IPS DF 19.7 (cell line): ENCODE measurements around the gene CDYL.
"Not testable (repeated sequence)": the region's sequence is repeated elsewhere in the genome, so short reads cannot be mapped to it uniquely, and the experiment has no call there.

ENCODE experiments used
- DNase-seq: peaks from one replicate; pipeline ENCODE4 v3.0.0-alpha.2; 2013; ENCODE audit warnings: low read depth, low spot score

The CDYL gene

DNA sequence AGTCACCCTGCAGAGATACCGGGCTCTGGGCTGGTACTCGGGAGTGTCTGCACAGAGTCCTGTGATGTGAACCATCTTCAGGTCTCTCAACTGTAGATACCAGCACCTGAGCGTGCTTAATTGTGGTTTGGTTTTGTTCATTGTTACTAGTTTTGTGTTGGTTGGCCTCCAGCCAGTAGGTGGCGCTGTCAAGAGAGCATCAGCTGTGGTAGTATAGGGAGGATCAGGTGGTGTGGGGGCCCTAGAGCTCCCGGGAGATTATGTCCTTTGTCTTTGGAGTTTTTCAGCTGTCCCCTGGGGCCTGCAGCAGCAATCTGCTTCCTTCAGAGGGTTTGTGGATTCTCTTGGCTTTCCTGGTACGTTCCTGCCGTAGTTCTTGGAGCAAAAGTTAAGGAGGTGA is 67.9 kb downstream of the CDYL start:
- DNase-seq = no peak

GRCh38 chr6:4846387-4846786 is 70.2 kb downstream of the CDYL start:
- no peak for DNase-seq

GRCh38 chr6:4848382-4849068 is 72.3 kb downstream of the CDYL start:
- no peak for DNase-seq

DNA sequence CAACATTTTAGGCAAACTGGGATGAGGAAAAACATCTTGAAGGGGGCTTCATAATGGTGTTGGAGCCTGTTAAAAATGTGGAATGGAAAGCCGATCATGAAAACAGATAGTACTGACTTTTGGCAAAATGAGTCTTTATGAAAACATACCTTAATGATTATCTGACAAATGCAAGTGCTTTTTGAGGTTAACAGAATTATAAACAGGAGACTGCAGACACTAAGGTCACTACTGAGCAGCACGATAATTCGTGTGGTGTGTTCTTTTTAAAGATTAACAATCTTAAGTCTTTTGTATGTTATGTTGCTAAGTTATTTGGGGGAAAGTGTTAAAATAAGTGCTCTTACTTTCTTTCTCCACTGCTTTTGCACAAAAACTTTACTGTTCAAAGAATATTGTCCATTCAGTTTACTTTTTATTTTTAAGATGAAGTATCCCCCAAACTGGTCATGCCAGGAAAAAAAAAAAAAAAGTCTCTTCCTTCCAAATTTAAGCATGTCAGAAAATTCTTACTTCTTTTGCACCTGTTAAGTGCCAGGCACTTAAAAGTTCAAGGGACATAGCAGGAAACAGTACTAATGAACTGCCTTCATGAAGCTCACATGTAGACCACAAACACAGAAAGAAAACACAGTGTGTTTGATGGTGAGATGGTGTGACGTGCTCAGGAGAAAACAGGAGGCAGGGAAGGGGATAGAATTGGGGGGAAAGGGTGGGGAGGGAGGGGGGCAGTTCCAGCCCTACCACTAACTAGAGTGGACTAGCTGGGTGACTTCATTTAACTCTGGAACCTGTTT is 73.2 kb downstream of the CDYL start:
- DNase-seq = no peak

DNA sequence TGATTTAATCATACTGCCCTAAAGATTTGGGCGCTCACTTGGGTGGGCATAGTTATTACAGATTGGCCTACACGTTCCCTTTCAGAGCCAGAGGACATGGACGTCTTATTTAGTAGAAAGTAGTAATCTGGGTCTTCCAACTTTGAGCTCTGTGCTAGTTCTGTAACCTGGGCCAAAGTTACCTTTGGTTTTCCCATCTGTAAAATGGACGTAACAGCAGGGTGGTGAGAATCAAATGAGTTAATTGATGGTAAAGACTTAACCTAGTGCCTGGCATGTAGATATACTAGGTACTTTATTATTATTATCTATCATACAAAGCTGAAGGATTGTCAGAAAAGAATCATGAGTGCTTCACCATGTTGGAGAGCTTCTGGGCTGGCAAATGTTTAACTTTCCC is 74.8 kb downstream of the CDYL start:
- no peak for DNase-seq

GRCh38 chr6:4852186-4852585 is 76.0 kb downstream of the CDYL start:
- not testable (repeated sequence) for DNase-seq

GRCh38 chr6:4852938-4853337 is 76.7 kb downstream of the CDYL start:
- no peak for DNase-seq

DNA sequence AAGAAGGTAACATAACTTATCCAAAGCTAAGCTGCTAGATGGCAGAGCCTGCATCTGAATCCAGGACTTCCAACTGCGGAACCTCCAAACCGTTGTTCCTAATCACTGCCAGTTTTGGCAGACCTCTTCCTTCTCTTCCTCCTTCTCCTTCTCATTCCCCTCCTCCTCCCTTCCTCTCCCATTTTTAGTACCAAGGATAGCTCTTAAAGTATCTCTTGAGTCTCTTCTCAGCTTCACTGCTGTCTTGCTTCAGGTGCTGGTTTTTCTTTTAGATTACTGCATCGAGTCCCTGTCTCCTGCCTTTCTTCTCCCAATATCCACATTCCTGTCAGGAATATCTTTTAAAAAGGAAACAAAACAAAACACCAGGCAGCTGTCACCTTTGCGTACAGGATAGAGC is 77.1 kb downstream of the CDYL start:
- DNase-seq = no peak

DNA sequence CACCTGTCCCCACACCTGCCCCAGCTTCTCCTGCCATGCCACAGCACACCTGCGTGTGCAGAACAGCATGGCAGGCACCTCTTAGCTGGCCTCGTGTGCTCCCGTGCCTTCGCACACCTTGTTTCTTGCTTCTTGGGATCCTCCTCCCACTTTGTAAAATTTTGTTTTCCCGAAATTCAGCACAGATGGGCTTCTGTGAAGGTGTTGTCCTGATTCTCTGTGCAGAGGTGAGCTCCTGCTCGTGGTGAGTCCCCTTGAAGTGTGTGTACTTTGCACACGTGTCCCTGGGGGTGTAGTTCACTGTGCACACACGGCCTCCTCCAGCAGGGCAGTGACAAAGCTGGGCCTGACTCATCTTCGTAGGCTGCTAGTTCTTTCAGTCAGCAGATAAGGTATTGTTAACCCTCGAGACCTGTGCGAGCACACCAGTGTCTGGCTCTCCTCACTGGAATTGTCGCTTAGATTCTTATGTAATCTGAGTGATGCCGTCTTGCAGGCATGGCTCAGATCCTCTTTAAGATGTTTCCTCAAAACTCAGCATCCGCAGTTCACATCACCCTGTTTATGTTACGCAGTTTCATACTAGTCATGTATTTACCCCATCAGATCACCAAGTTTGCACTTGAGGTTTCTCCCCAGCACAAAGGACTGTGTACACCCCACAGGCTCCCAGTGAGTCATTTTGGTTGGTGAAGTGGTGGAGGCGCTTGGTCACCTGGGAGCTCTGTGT is 77.7 kb downstream of the CDYL start:
- DNase-seq = no peak

- no peak for DNase-seq
These were observed 80.6 kb downstream of the CDYL start for GRCh38 chr6:4856785-4857184.

DNA sequence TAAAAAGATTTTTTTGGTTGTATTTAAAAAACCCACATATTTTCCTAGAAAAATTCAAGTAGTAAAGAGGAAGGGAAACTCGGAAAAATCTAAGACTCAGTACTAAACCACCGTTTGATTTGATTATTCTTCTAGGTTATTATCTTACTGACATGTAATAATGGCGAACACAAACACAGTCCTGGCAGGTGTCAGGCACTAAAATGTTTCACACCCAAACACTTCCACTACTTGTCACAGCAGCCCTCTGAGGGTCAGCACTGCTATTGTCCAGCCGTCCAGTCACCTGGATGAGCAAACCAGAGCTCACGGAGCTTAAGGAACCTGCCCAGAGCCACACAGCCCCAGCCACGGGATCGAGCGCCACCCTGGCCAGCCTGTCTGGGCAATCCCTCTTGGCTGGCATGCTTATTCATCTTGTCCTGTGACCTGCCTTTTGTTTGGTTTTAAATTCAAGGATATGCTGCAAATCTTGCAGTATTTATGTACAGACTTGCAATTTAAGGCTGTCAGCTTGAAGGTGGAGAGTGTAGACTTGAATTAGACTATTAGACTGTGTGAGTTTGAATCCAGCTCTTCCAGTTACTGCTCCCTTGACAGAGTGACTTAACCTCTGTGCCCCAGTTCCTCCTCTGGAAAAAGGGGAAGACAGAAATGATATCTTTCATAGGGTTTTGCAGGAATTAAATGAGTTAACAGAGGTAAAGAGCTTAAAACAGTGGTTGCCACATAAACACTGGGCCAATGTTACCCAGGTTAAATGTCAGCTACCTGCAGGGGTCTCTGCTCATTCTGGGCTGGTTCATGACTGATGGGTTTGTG is 82.2 kb downstream of the CDYL start:
- DNase-seq = no peak

- DNase-seq = no peak
These were observed 84.2 kb downstream of the CDYL start for GRCh38 chr6:4860387-4860786.

DNA sequence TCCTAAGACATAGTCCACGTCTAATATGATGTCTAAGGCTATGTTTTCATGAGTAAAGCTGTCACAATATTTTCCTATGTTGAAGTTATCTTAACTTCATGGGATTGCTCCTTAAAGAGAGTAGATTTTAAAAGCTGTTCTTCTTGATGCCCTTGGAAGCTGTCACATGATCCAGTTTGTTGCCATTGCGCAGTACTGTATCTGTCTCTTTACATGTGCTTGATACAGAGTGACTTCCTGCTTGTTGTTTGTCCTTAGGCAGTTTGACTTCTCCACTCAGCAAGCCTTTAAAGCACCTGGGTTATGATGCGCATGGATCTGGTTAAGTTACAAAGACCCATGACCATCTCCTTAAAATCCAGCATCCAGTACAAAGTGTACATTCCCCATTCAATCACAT is 85.4 kb downstream of the CDYL start:
- no peak for DNase-seq

- no peak for DNase-seq
These were observed 88.3 kb downstream of the CDYL start for GRCh38 chr6:4864519-4864918.

DNA sequence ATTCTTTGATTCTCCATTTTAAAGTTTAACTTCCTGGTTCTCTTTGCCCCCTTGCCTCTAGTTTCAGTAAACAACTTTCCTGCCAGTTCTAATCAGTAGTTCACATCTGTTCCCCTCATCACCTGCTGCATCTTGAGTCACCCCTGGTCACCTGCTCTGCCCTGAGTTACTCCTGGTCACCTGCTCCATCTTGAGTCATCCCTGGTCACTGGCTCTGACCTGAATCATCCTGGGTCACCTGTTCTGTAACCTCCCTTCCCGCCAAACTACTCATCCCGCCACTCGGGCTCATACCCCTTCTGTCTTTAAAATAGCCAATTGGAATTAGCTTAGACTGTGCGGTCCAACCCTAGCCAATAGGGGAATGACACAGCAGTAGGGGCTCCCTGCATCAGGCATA is 88.8 kb downstream of the CDYL start:
- DNase-seq = not testable (repeated sequence)

GRCh38 chr6:4870821-4871494 is 94.8 kb downstream of the CDYL start:
- DNase-seq = no peak

GRCh38 chr6:4871825-4872224 is 95.6 kb downstream of the CDYL start:
- DNase-seq = no peak

GRCh38 chr6:4872841-4873240 is 96.6 kb downstream of the CDYL start:
- DNase-seq = no peak

GRCh38 chr6:4873928-4874327 is 97.7 kb downstream of the CDYL start:
- DNase-seq = no peak

GRCh38 chr6:4879741-4880275 is 103.6 kb downstream of the CDYL start:
- DNase-seq = no peak

- DNase-seq = no peak
These were observed 104.2 kb downstream of the CDYL start for GRCh38 chr6:4880363-4880762.
